Fibroblast of lung (primary cell): ENCODE results near the gene PCSK5. TPM values are rescaled to one million over a fixed set of nuclear protein-coding genes. Genes with fewer than 3 reads are reported as not detected.

Experiments
- DNase-seq, 2 donors: peaks; one replicate each; pipeline versions ENCODE4 v3.0.0 to v3.0.0-alpha.2; 2010; ENCODE audit warnings: low read depth in 2 of 2
- H2AFZ ChIP-seq: 2 replicates; pipeline ENCODE4 v1.5.1; 2012; ENCODE audit warnings: low read length, control low read depth, inconsistent platforms
- H3K27ac ChIP-seq: 2 replicates; pipeline ENCODE4 v1.5.1; 2011; ENCODE audit warnings: low read length, control low read depth; ENCODE audit not compliant: insufficient read depth
- H3K27me3 ChIP-seq: 2 replicates; pipeline ENCODE4 v1.5.1; 2011; ENCODE audit warnings: mild to moderate bottlenecking, low read length; ENCODE audit not compliant: control insufficient read depth, insufficient read depth
- H3K36me3 ChIP-seq: 2 replicates; pipeline ENCODE4 v1.5.1; 2011; ENCODE audit warnings: low read length; ENCODE audit not compliant: control insufficient read depth, insufficient read depth
- H3K4me1 ChIP-seq: 2 replicates; pipeline ENCODE4 v1.5.1; 2011; ENCODE audit warnings: low read length; ENCODE audit not compliant: control insufficient read depth, insufficient read depth; ENCODE audit errors: extremely low read depth
- H3K4me2 ChIP-seq: 2 replicates; pipeline ENCODE4 v1.5.1; 2011; ENCODE audit warnings: low read length, control low read depth; ENCODE audit not compliant: insufficient read depth; ENCODE audit errors: extremely low read depth
- H3K4me3 ChIP-seq, 4 experiments: fragments of 200-600 bp in 1 of 4; sonication (generic) in 1 of 4; replicated peaks in 1 of 4; 2 replicates each; pipeline ENCODE4 v1.5.1; 2011 to 2016; ENCODE audit warnings: low read length in 4 of 4, low read depth in 3 of 4, mild to moderate bottlenecking in 3 of 4, control low read depth in 2 of 4, inconsistent platforms in 1 of 4, mixed read lengths in 1 of 4; ENCODE audit not compliant: insufficient read depth in 1 of 4; ENCODE audit errors: control extremely low read depth in 1 of 4
- H3K79me2 ChIP-seq: 2 replicates; pipeline ENCODE4 v1.5.1; 2012; ENCODE audit warnings: mild to moderate bottlenecking, low read length, inconsistent platforms; ENCODE audit not compliant: control insufficient read depth, insufficient read depth
- H3K9ac ChIP-seq: 2 replicates; pipeline ENCODE4 v1.5.1; 2011; ENCODE audit warnings: mild to moderate bottlenecking, low read length, control low read depth; ENCODE audit not compliant: insufficient read depth
- H3K9me3 ChIP-seq: 2 replicates; pipeline ENCODE4 v1.5.1; 2012; ENCODE audit warnings: low read depth, low read length; ENCODE audit not compliant: control insufficient read depth, insufficient read depth
- H4K20me1 ChIP-seq: 2 replicates; pipeline ENCODE4 v1.5.1; 2011; ENCODE audit warnings: low read length; ENCODE audit not compliant: control insufficient read depth, insufficient read depth; ENCODE audit errors: extremely low read depth
- CTCF ChIP-seq, 2 donors: IDR thresholded peaks in 1 of 2; conservative IDR thresholded peaks in 1 of 2; 1 replicate in 1 of 2; 2 replicates in 1 of 2; pipeline ENCODE4 v1.5.1; 2011 to 2012; ENCODE audit warnings: low read length in 2 of 2, control low read depth in 1 of 2, inconsistent platforms in 1 of 2, low read depth in 1 of 2, mild to moderate bottlenecking in 1 of 2
- EZH2 ChIP-seq: IDR thresholded peaks from 2 replicates; pipeline ENCODE4 v1.5.1; 2012; ENCODE audit warnings: low read length, control low read depth, mild to moderate bottlenecking; ENCODE audit errors: missing control alignments
- polyA plus RNA-seq, 2 donors: library from polyadenylated mRNA; depleted of rRNA in 1 of 2; stranded (reverse) in 1 of 2; unstranded in 1 of 2; fragments of >200 nt; gene quantifications; 2 replicates each; pipeline ENCODE4 v1.2.1, GENCODE V29; 2011 to 2012; ENCODE audit warnings: missing spikeins in 1 of 2
- total RNA-seq: library from RNA; depleted of rRNA; stranded (reverse); fragments of >200 nt; gene quantifications from 2 replicates; pipeline ENCODE4 v1.2.1, GENCODE V29; 2014

The PCSK5 gene
- total and polyA plus RNA-seq, 2 donors (not counting 1 experiment from before 2014, with no cell fraction given) = 3.1 to 4.8 TPM

GRCh38 chr9:75889577-75889976, 896 bp upstream of the PCSK5 start:
- Histone ChIP-seq H3K4me1 (peaks cover 3% of the 10 kb centered on the region), H3K36me3 (no peaks in the 10 kb centered on the region), H3K4me3 (peak overlapping the region; percentile 68 to 96 (median 74)), H3K9ac (peak overlapping the region; percentile 10), H3K9me3 (no peaks in the 10 kb centered on the region), H3K27me3 (peaks cover 7% of the 10 kb centered on the region), H3K4me2 (peak overlapping the region; percentile 59), H4K20me1 (no peaks in the 10 kb centered on the region), H3K27ac (peak overlapping the region; percentile 57), H3K79me2 (no peaks in the 10 kb centered on the region), H2AFZ (peak overlapping the region; percentile 47)
- DNase-seq = no peak
- TF ChIP-seq EZH2 = no peak
- no peak for TF ChIP-seq CTCF (conservative IDR thresholded peaks at IDR 0.05 in 1 of 2, IDR thresholded peaks at IDR 0.05 in 1 of 2; ENCODE audit: low read depth in 1 of 2, low read length in 2 of 2)

- Histone ChIP-seq H3K27me3 (peaks cover 7% of the 10 kb centered on the region), H4K20me1 (no peaks in the 10 kb centered on the region), H3K79me2 (no peaks in the 10 kb centered on the region), H3K4me2 (peak overlapping the region; percentile 59), H3K9me3 (no peaks in the 10 kb centered on the region), H3K36me3 (no peaks in the 10 kb centered on the region), H3K27ac (peak overlapping the region; percentile 57), H2AFZ (peak overlapping the region; percentile 47), H3K9ac (peak overlapping the region; percentile 54), H3K4me1 (peaks cover 3% of the 10 kb centered on the region), H3K4me3 (peak overlapping the region; percentile 68 to 96 (median 74))
- DNase-seq = peak; percentile 73 to 75
- TF ChIP-seq EZH2 = no peak
- no peak for TF ChIP-seq CTCF (conservative IDR thresholded peaks at IDR 0.05 in 1 of 2, IDR thresholded peaks at IDR 0.05 in 1 of 2; ENCODE audit: low read depth in 1 of 2, low read length in 2 of 2)
Measured at GRCh38 chr9:75889977-75890471, 449 bp upstream of the PCSK5 start.

DNA sequence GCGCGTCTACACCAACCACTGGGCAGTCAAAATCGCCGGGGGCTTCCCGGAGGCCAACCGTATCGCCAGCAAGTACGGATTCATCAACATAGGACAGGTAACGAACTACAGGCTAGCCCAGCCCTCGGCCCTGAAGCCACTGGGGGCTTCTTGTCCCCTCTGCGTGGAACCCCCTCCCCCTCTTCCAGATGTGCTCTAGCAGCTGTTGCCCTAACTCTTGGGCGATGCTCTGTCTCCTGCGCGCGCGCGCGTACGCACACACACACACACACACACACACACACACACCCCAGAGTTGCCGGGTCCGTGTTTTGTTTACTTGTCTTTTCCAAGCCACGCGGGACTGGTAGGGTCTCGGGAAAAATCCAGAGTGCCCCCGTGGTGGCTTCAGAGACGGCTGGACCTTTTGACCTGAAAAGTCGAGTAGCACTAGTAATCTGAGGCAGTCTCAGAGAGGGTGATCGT, 836 bp downstream of the PCSK5 start:
- TF ChIP-seq CTCF (conservative IDR thresholded peaks at IDR 0.05 in 1 of 2, IDR thresholded peaks at IDR 0.05 in 1 of 2; ENCODE audit: low read depth in 1 of 2, low read length in 2 of 2) = no peak
- no peak for TF ChIP-seq EZH2
- Histone ChIP-seq H3K27me3 (peaks cover 7% of the 10 kb centered on the region), H2AFZ (peak overlapping the region; percentile 63), H3K4me2 (peak overlapping the region; percentile 84), H3K79me2 (no peaks in the 10 kb centered on the region), H3K27ac (no peak overlapping the region), H3K4me1 (peaks cover 3% of the 10 kb centered on the region), H4K20me1 (no peaks in the 10 kb centered on the region), H3K9ac (peak overlapping the region; percentile 55), H3K9me3 (no peaks in the 10 kb centered on the region), H3K36me3 (no peaks in the 10 kb centered on the region), H3K4me3 (peak overlapping the region; percentile 68 to 78 (median 73))
- DNase-seq = peak in 1 of 2 donors; percentile 59
